HUES64 (cell line): ENCODE measurements around the gene ADRA1B.
A peak's percentile ranks its signal among the peaks of the same experiment; 100 is the strongest.
"Not testable (repeated sequence)": the region's sequence is repeated elsewhere in the genome, so short reads cannot be mapped to it uniquely, and the experiment has no call there.

Source experiments
- H3K27ac ChIP-seq: 2 replicates; pipeline ENCODE4 v1.7.0; 2013; ENCODE audit warnings: low read depth, low read length, inconsistent platforms
- H3K27me3 ChIP-seq: 2 replicates; pipeline ENCODE4 v1.6.1; 2013; ENCODE audit warnings: mild to moderate bottlenecking, low read length; ENCODE audit not compliant: insufficient read depth
- H3K36me3 ChIP-seq: 2 replicates; pipeline ENCODE4 v1.6.1; 2013; ENCODE audit warnings: mild to moderate bottlenecking, low read length; ENCODE audit not compliant: insufficient read depth
- H3K4me1 ChIP-seq: 2 replicates; pipeline ENCODE4 v1.6.1; 2013; ENCODE audit warnings: mild to moderate bottlenecking, low read length, moderate library complexity; ENCODE audit not compliant: insufficient read depth
- H3K4me3 ChIP-seq: 2 replicates; pipeline ENCODE4 v1.5.1; 2013; ENCODE audit warnings: mild to moderate bottlenecking, low read length, moderate library complexity
- H3K9ac ChIP-seq: 2 replicates; pipeline ENCODE4 v1.6.1; 2013; ENCODE audit warnings: mild to moderate bottlenecking, low read depth, low read length
- H3K9me3 ChIP-seq: 2 replicates; pipeline ENCODE4 v1.6.1; 2013; ENCODE audit warnings: low read depth, low read length; ENCODE audit not compliant: insufficient read depth
- WGBS: fragments of 150-250, 120-280 bp; methylation state at CpG from one replicate; pipeline ENCODE4 v1.1.7; 2013; ENCODE audit warnings: missing lambda C conversion rate; 5-methylcytosine and 5-hydroxymethylcytosine counted together

ADRA1B gene

GRCh38 chr5:160007514-160007913 lies 91.2 kb downstream of the ADRA1B start:
- H3K9ac ChIP-seq = no peak overlapping the region
- no peaks in the 10 kb centered on the region for H3K9me3 ChIP-seq
- H3K27me3 ChIP-seq = no peaks in the 10 kb centered on the region
- H3K36me3 ChIP-seq = peaks cover 23% of the 10 kb centered on the region
- no peak overlapping the region for H3K27ac ChIP-seq
- peaks cover 6% of the 10 kb centered on the region; the same call in 1 of the 2 replicates for H3K4me1 ChIP-seq
- 91% methylated on average over 1 of the region's 3 CpGs for WGBS
- H3K4me3 ChIP-seq = no peak overlapping the region

GRCh38 chr5:160008529-160008876 lies 92.2 kb downstream of the ADRA1B start:
- not testable (repeated sequence) for H3K27ac ChIP-seq, H3K27me3 ChIP-seq, H3K9ac ChIP-seq, H3K9me3 ChIP-seq, H3K4me1 ChIP-seq
- WGBS = 96% methylated on average over 12 of the region's 14 CpGs
- H3K36me3 ChIP-seq = peaks cover 33% of the 10 kb centered on the region
- H3K4me3 ChIP-seq = peak overlapping the region; percentile 93; the same call in 1 of the 2 replicates

GRCh38 chr5:160008877-160009590 lies 92.8 kb downstream of the ADRA1B start, which contains the start of gene TTC1:
Gene TTC1, plus strand, starts transcription at chr5:160009139. Its CDS starts 1,390 bp downstream, at chr5:160010529.
- WGBS = 1% methylated on average over 31 of the region's 31 CpGs
- Histone ChIP-seq H3K9ac (peak within 1 kb of the TSS; percentile 93), H3K4me3 (peak within 1 kb of the TSS; percentile 93), H3K36me3 (peaks cover 38% of the 10 kb centered on the region), H3K9me3 (no peaks in the 10 kb centered on the region), H3K27ac (peak within 1 kb of the TSS; percentile 76), H3K4me1 (peaks cover 6% of the 10 kb centered on the region; the same call in 1 of the 2 replicates), H3K27me3 (no peaks in the 10 kb centered on the region)

- Histone ChIP-seq H3K4me1 (peaks cover 6% of the 10 kb centered on the region; the same call in 1 of the 2 replicates), H3K27ac (no peak overlapping the region), H3K27me3 (no peaks in the 10 kb centered on the region), H3K4me3 (peak overlapping the region; percentile 93), H3K9me3 (no peaks in the 10 kb centered on the region), H3K9ac (peak overlapping the region; percentile 93), H3K36me3 (peaks cover 42% of the 10 kb centered on the region)
- 7% methylated on average over 11 of the region's 11 CpGs for WGBS
Measured at GRCh38 chr5:160009591-160009989, 93.3 kb downstream of the ADRA1B start.

- no peak overlapping the region for H3K27ac ChIP-seq
- H3K9me3 ChIP-seq = no peaks in the 10 kb centered on the region
- peaks cover 59% of the 10 kb centered on the region for H3K36me3 ChIP-seq
- no peaks in the 10 kb centered on the region for H3K27me3 ChIP-seq
- H3K4me3 ChIP-seq = no peak overlapping the region
- peaks cover 6% of the 10 kb centered on the region; the same call in 1 of the 2 replicates for H3K4me1 ChIP-seq
- no peak overlapping the region for H3K9ac ChIP-seq
Measured at GRCh38 chr5:160011471-160011870, 95.2 kb downstream of the ADRA1B start.

- H3K9ac ChIP-seq, H3K9me3 ChIP-seq, H3K27ac ChIP-seq, H3K4me1 ChIP-seq, H3K4me3 ChIP-seq, H3K27me3 ChIP-seq: not testable (repeated sequence)
- WGBS = 96% methylated on average over 6 of the region's 6 CpGs
- H3K36me3 ChIP-seq = peaks cover 80% of the 10 kb centered on the region
Measured at GRCh38 chr5:160014197-160014596, 97.9 kb downstream of the ADRA1B start.

- Histone ChIP-seq H3K27ac (no peak overlapping the region), H3K4me1 (no peaks in the 10 kb centered on the region), H3K4me3 (no peak overlapping the region), H3K9ac (no peak overlapping the region), H3K9me3 (no peaks in the 10 kb centered on the region), H3K27me3 (no peaks in the 10 kb centered on the region), H3K36me3 (peaks cover 75% of the 10 kb centered on the region)
- 94% methylated on average over 2 of the region's 2 CpGs for WGBS
Measured at GRCh38 chr5:160018945-160019625, 102.8 kb downstream of the ADRA1B start.

GRCh38 chr5:160020266-160020770 lies 104.0 kb downstream of the ADRA1B start:
- no peak overlapping the region for H3K9ac ChIP-seq
- no peak overlapping the region for H3K4me3 ChIP-seq
- no peaks in the 10 kb centered on the region for H3K9me3 ChIP-seq
- no peaks in the 10 kb centered on the region for H3K4me1 ChIP-seq
- H3K27me3 ChIP-seq = no peaks in the 10 kb centered on the region
- WGBS = 93% methylated on average over 6 of the region's 7 CpGs
- H3K27ac ChIP-seq = no peak overlapping the region
- peaks cover 72% of the 10 kb centered on the region for H3K36me3 ChIP-seq

GRCh38 chr5:160020964-160021363 lies 104.7 kb downstream of the ADRA1B start:
- no peak overlapping the region for H3K4me3 ChIP-seq
- peaks cover 65% of the 10 kb centered on the region for H3K36me3 ChIP-seq
- no peaks in the 10 kb centered on the region for H3K27me3 ChIP-seq
- H3K4me1 ChIP-seq = no peaks in the 10 kb centered on the region
- H3K9ac ChIP-seq = no peak overlapping the region
- WGBS = 94% methylated on average over 4 of the region's 4 CpGs
- H3K9me3 ChIP-seq = no peaks in the 10 kb centered on the region
- H3K27ac ChIP-seq = no peak overlapping the region

- WGBS = 67% methylated on average over 3 of the region's 3 CpGs
Measured at GRCh38 chr5:160021831-160022446, 105.7 kb downstream of the ADRA1B start.

More at GRCh38 chr5:160021831-160022446, 105.7 kb downstream of the ADRA1B start:
- Histone ChIP-seq H3K9me3 (no peaks in the 10 kb centered on the region), H3K4me3 (no peak overlapping the region), H3K27ac (no peak overlapping the region), H3K9ac (no peak overlapping the region), H3K4me1 (no peaks in the 10 kb centered on the region), H3K36me3 (peaks cover 67% of the 10 kb centered on the region), H3K27me3 (no peaks in the 10 kb centered on the region)
